Stimulated activated CD8-positive, alpha-beta memory T cell treated with anti-CD3 and anti-CD28 coated beads, Interleukin-7, amount 100 ng/mL, for 24 hours (primary cell): Measurements from ENCODE around the gene RELN.

ENCODE experiments used
- DNase-seq: peaks from one replicate; pipeline ENCODE4 v3.0.0-alpha.2; 2020; ENCODE audit warnings: low read depth

RELN gene

GRCh38 chr7:103989785-103990767 lies 618 bp upstream of the RELN start:
- no peak for DNase-seq

- DNase-seq, result no peak
Measured at GRCh38 chr7:103988468-103989199, 824 bp downstream of the RELN start.

- no peak for DNase-seq
Measured at GRCh38 chr7:103987451-103987850, 2.0 kb downstream of the RELN start.

GRCh38 chr7:103985565-103986126 lies 3.8 kb downstream of the RELN start:
- DNase-seq, result no peak

- DNase-seq, result no peak
Measured at GRCh38 chr7:103984050-103984449, 5.4 kb downstream of the RELN start.

- no peak for DNase-seq
Measured at GRCh38 chr7:103983201-103983977, 6.1 kb downstream of the RELN start.

- no peak for DNase-seq
Measured at GRCh38 chr7:103981003-103981423, 8.4 kb downstream of the RELN start.

- DNase-seq, result no peak
Measured at GRCh38 chr7:103972779-103973434, 16.6 kb downstream of the RELN start.

GRCh38 chr7:103967401-103967800 lies 22.1 kb downstream of the RELN start:
- DNase-seq, result no peak

GRCh38 chr7:103966593-103967277 lies 22.7 kb downstream of the RELN start:
- DNase-seq, result no peak

- DNase-seq, result no peak
Measured at GRCh38 chr7:103964269-103964668, 25.2 kb downstream of the RELN start.

GRCh38 chr7:103962070-103962469 lies 27.4 kb downstream of the RELN start:
- DNase-seq, result no peak

- DNase-seq, result no peak
Measured at GRCh38 chr7:103958284-103958818, 31.1 kb downstream of the RELN start.

- DNase-seq, result no peak
Measured at GRCh38 chr7:103955985-103956384, 33.5 kb downstream of the RELN start.

- DNase-seq, result no peak
Measured at GRCh38 chr7:103952408-103952807, 37.0 kb downstream of the RELN start.

- DNase-seq, result no peak
Measured at GRCh38 chr7:103951311-103951710, 38.1 kb downstream of the RELN start.

- no peak for DNase-seq
Measured at GRCh38 chr7:103949374-103949773, 40.1 kb downstream of the RELN start.

GRCh38 chr7:103947026-103947655 lies 42.3 kb downstream of the RELN start:
- DNase-seq, result no peak

GRCh38 chr7:103944230-103944900 lies 45.1 kb downstream of the RELN start:
- no peak for DNase-seq
